ENCODE results near the gene TNNI3. TPM values are rescaled to one million over a fixed set of nuclear protein-coding genes. Genes with fewer than 3 reads are reported as not detected.

TNNI3 gene
- total and polyA plus RNA-seq, 9 of the 15 experiments (the other 6 are each of a cell fraction or from before 2014, with no cell fraction given) = 4.7 to 158 (median 42.0) TPM

GRCh38 chr19:55160128-55160985, 2.8 kb upstream of the TNNI3 start (continued):
- TF ChIP-seq THAP12 (CRISPR knock-in tag; IDR thresholded peaks at IDR 0.05) (peak; percentile 66; the same call in 1 of the 2 replicates), ZNF696 (CRISPR knock-in tag; conservative IDR thresholded peaks at IDR 0.05) (no peak), TRIM24 (IDR thresholded peaks at IDR 0.05) (peak in 1 of 2 experiments; percentile 67; a peak in 1 of 4 replicates), MEIS2 (IDR thresholded peaks at IDR 0.05; ENCODE audit: partially characterized antibody) (peak; percentile 99), ZNF740 (CRISPR knock-in tag; IDR thresholded peaks at IDR 0.05) (peak; percentile 93), ZNF740 (tag; IDR thresholded peaks at IDR 0.05) (peak in 1 of 2 experiments; percentile 72; a peak in 1 of 4 replicates), TRIM25 (IDR thresholded peaks at IDR 0.05; ENCODE audit: borderline replicate concordance) (no peak), HNRNPK (IDR thresholded peaks at IDR 0.05; ENCODE audit: low read depth, low read length, poor library complexity, severe bottlenecking) (no peak), BRF2 (IDR thresholded peaks at IDR 0.05; ENCODE audit: borderline replicate concordance, insufficient read depth, insufficient read length) (no peak), MLX (CRISPR knock-in tag; conservative IDR thresholded peaks at IDR 0.05) (peak in 1 of 2 experiments; percentile 61; a peak in 1 of 4 replicates), ATF3 (IDR thresholded peaks at IDR 0.05) (no peak), ATF3 (CRISPR knock-in tag; conservative IDR thresholded peaks at IDR 0.05) (0 out of 2 replicates have a peak, but pooled peaks have one; percentile 53), EWSR1 (IDR thresholded peaks at IDR 0.05; ENCODE audit: borderline replicate concordance, low read depth, partially characterized antibody) (no peak), ZNF232 (CRISPR knock-in tag; IDR thresholded peaks at IDR 0.05) (no peak), HDAC3 (IDR thresholded peaks at IDR 0.05; ENCODE audit: borderline replicate concordance, partially characterized antibody) (no peak)
